CD4-positive, alpha-beta T cell (primary cell): Measurements from ENCODE around the gene PPCDC. TPM values are rescaled to one million over a fixed set of nuclear protein-coding genes. Genes with fewer than 3 reads are reported as not detected.

Source experiments
- ATAC-seq: fragments of 200-7000 bp; cut with Tn5 transposase; one replicate; pipeline ENCODE4 v1.10.0; 2022; ENCODE audit warnings: mild to moderate bottlenecking; ENCODE audit not compliant: poor library complexity
- CTCF ChIA-PET: fragments of 350-600 bp; sonication (Branson Sonifier 250); formaldehyde crosslinking; loops from one replicate; lab custom pipeline; 2021; ENCODE audit warnings: antibody characterized with exemption, inconsistent platforms; lab: Charles Lee
- POLR2A ChIA-PET: fragments of 350-600 bp; sonication (Branson Sonifier 250); formaldehyde crosslinking; loops from one replicate; lab custom pipeline; 2021; ENCODE audit warnings: antibody characterized with exemption, inconsistent platforms; lab: Charles Lee
- DNase-seq, 14 experiments: peaks; one replicate each; pipeline ENCODE4 v3.0.0-alpha.2; 2013 to 2020; ENCODE audit warnings: mixed read lengths in 2 of 14
- H3K27ac ChIP-seq, 2 donors: one replicate each; pipeline versions ENCODE4 v1.5.1 to v1.7.0; 2013; ENCODE audit warnings: low read length in 2 of 2, low read depth in 1 of 2, mild to moderate bottlenecking in 1 of 2
- H3K27me3 ChIP-seq, 2 experiments: 1 replicate in 1 of 2; 2 replicates in 1 of 2; pipeline versions ENCODE4 v1.6.1 to v1.7.0; 2013; ENCODE audit warnings: low read length in 2 of 2, control low read depth in 1 of 2, mild to moderate bottlenecking in 1 of 2, moderate library complexity in 1 of 2; ENCODE audit not compliant: insufficient read depth in 2 of 2, control insufficient read depth in 1 of 2
- H3K36me3 ChIP-seq: one replicate; pipeline ENCODE4 v1.6.1; 2013; ENCODE audit warnings: low read length, control low read depth; ENCODE audit not compliant: insufficient read depth
- H3K4me1 ChIP-seq: one replicate; pipeline ENCODE4 v1.6.1; 2013; ENCODE audit warnings: low read length, control low read depth; ENCODE audit not compliant: insufficient read depth
- H3K4me3 ChIP-seq: one replicate; pipeline ENCODE4 v1.5.1; 2013; ENCODE audit warnings: mild to moderate bottlenecking, low read length, moderate library complexity
- H3K9me3 ChIP-seq, 2 experiments: 1 replicate in 1 of 2; 2 replicates in 1 of 2; pipeline versions ENCODE4 v1.6.1 to v1.7.0; 2013; ENCODE audit warnings: low read length in 2 of 2, mild to moderate bottlenecking in 2 of 2, control low read depth in 1 of 2, moderate library complexity in 1 of 2; ENCODE audit not compliant: control insufficient read depth in 1 of 2, insufficient read depth in 1 of 2
- H3K27ac Mint-ChIP-seq: one replicate; pipeline ENCODE4 v1.8.0; 2020; ENCODE audit warnings: mixed read lengths
- H3K27me3 Mint-ChIP-seq: one replicate; pipeline ENCODE4 v1.8.0; 2021; ENCODE audit warnings: mixed read lengths
- H3K36me3 Mint-ChIP-seq: one replicate; pipeline ENCODE4 v1.8.0; 2021; ENCODE audit warnings: low read depth, mixed read lengths
- H3K4me1 Mint-ChIP-seq: one replicate; pipeline ENCODE4 v1.8.0; 2021; ENCODE audit warnings: low read depth, mixed read lengths
- H3K4me3 Mint-ChIP-seq: one replicate; pipeline ENCODE4 v1.8.0; 2020; ENCODE audit warnings: mild to moderate bottlenecking, mixed read lengths
- H3K9me3 Mint-ChIP-seq: one replicate; pipeline ENCODE4 v1.8.0; 2020; ENCODE audit warnings: mixed read lengths
- intact Hi-C, 2 experiments: fragments of 100-400 bp; cut with DNase I in 1 of 2; cut with micrococcal nuclease in 1 of 2; formaldehyde crosslinking; loops; one replicate each; pipeline versions ENCODE4 v1.15.1 to v1.9.0; 2023 to 2025; cut with DNase I, micrococcal nuclease
- total RNA-seq, 174 experiments: library from RNA in 2 of 174; stranded (reverse) in 2 of 174; gene quantifications; one replicate each; pipeline ENCODE4 v1.2.3 and lab custom pipeline; 2021 to 2026
- TF ChIP-seq, protein P1 (sequence below): fragments of 200-600 bp; IDR thresholded peaks from one replicate; pipeline ENCODE4 v1.8.0; 2022; ENCODE audit warnings: antibody characterized with exemption, mild to moderate bottlenecking

The PPCDC gene
- total RNA-seq, 2 experiments from 2014 or later, result 5.5 to 5.8 TPM

DNA sequence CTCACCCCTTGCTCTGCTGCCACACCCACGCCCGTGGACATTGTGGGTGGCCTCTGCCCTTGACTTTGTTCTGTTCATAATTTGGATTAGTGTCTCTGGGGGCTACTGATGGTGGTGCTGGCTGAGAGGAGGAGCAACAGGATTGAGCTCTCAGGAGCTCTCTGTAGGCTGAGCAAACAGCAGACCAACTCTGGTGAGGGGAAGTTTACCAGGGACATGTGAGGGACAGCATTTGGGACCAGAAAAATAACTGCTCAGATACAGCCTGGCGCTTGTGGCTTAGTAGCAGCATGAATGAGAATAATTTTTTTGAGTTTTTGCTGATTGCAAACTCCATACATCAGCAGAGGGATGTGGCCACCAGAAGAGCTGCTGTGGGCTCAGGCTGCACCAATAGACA is 14.8 kb downstream of the PPCDC start:
- TF ChIP-seq, protein P1, sequence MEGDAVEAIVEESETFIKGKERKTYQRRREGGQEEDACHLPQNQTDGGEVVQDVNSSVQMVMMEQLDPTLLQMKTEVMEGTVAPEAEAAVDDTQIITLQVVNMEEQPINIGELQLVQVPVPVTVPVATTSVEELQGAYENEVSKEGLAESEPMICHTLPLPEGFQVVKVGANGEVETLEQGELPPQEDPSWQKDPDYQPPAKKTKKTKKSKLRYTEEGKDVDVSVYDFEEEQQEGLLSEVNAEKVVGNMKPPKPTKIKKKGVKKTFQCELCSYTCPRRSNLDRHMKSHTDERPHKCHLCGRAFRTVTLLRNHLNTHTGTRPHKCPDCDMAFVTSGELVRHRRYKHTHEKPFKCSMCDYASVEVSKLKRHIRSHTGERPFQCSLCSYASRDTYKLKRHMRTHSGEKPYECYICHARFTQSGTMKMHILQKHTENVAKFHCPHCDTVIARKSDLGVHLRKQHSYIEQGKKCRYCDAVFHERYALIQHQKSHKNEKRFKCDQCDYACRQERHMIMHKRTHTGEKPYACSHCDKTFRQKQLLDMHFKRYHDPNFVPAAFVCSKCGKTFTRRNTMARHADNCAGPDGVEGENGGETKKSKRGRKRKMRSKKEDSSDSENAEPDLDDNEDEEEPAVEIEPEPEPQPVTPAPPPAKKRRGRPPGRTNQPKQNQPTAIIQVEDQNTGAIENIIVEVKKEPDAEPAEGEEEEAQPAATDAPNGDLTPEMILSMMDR, result no peak
- H3K27me3 ChIP-seq, result no peaks in the 10 kb centered on the region
- ATAC-seq, result no peak
- H3K9me3 ChIP-seq, result no peaks in the 10 kb centered on the region
- no peaks in the 10 kb centered on the region for H3K27me3 Mint-ChIP-seq
- peaks cover 26% of the 10 kb centered on the region for H3K4me1 Mint-ChIP-seq
- H3K9me3 Mint-ChIP-seq, result no peaks in the 10 kb centered on the region
- H3K27ac ChIP-seq, result no peak overlapping the region
- ChIA-PET CTCF (no interaction called here), POLR2A (no interaction called here)
- H3K4me3 ChIP-seq, result no peak overlapping the region
- peaks cover 16% of the 10 kb centered on the region for H3K4me1 ChIP-seq
- DNase-seq, result no peak
- intact Hi-C loops, result no loop called here
- H3K36me3 ChIP-seq, result peaks cover 8% of the 10 kb centered on the region
- no peak overlapping the region for H3K4me3 Mint-ChIP-seq
- peaks cover 5% of the 10 kb centered on the region for H3K36me3 Mint-ChIP-seq
- H3K27ac Mint-ChIP-seq, result no peak overlapping the region

DNA sequence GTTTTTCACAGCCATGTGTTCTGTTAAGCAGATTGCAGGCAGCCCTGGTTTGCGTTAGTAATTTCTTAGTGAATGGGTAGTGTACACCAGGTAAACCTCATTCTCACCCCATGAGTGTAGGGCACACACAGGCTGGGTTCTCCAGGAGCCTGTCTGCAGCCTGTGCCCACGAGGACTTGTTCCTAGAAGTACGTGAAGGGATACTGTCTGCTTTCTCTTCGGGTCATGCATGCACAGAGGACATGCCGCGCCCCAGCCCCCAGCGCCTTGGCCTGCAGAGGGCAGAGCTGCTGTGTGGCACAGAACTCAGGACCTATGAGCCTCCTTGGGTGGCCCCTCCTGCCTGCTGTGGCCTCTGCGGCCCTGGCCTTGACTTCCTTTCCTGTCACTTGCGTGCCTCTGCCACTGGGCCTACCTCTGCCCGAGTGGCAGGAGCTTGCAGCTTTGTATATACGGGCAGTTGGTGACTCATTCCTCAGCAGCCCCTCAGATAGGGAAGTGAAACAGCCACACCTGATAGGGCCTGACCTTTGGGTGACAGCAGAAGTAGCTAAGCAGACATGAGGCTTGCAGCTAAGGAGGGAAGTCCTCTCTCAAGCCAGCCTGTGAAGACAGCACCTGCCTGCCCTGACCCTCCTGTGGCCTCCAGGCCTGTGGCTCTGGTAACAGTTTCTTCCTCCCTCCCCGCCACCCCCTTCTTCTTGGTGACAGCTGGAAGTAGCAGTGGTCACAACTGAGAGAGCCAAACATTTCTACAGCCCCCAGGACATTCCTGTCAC is 19.5 kb downstream of the PPCDC start:
- H3K27ac ChIP-seq, result peak overlapping the region in 1 of 2 donors; percentile 54
- intact Hi-C loops, result no loop called here
- Mint-ChIP-seq H3K4me1 (peaks cover 27% of the 10 kb centered on the region), H3K36me3 (peaks cover 18% of the 10 kb centered on the region), H3K27ac (peak overlapping the region; percentile 39), H3K27me3 (no peaks in the 10 kb centered on the region), H3K4me3 (no peak overlapping the region), H3K9me3 (no peaks in the 10 kb centered on the region)
- H3K4me3 ChIP-seq, result no peak overlapping the region
- ATAC-seq (peak; percentile 60), DNase-seq (peak in 13 of 14 experiments; percentile 9 to 84 (median 37))
- H3K36me3 ChIP-seq, result peaks cover 19% of the 10 kb centered on the region
- H3K4me1 ChIP-seq, result peaks cover 50% of the 10 kb centered on the region
- TF ChIP-seq, protein P1, result no peak
- no peaks in the 10 kb centered on the region for H3K9me3 ChIP-seq
- ChIA-PET POLR2A (interaction anchor here (1.3 kb wide), 1 partner anchor 161 kb away, joined by 4 read pairs; no protein-coding TSS in a partner anchor), CTCF (interaction anchor here (0.9 to 1.1 kb wide), 2 partner anchors 14 to 158 kb away, joined by 4 to 7 read pairs; partner anchors contain the start of gene C15orf39)
- H3K27me3 ChIP-seq, result no peaks in the 10 kb centered on the region

DNA sequence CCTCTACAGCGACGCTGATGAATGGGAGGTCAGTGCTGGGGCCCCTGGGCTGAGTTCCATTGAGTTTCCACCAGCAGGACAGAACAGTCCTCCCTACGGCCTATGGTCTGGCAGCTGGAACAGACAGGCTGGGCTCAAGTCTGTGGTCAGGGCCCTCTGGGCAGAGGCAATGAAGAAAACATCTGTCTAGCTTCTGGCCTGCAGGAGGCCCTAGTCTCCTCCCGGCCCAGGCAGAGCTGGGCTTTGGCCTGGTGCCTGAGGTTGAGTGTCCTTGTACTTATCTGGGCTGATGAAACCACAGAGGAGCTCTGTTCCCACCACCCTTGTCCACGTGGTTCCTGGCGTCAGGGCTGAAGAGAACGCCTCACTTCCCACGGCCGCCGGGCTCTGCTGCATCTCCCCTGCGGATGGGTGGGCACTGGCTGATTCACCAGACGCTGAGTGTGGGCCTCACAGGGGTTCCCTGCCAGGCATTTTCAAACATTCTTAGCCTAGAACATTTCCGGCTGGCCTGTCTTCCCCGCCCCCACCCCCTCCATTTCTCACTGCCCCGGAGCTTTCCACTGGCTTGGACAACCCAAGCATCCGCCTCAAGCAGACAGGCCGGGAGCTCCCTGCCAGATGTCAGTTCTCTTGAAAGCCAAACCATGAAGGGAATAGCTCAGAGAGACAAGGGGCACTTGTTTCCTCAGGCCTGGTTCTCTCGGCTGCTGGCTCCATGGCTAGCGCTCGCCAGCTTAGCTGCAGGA is 20.3 kb downstream of the PPCDC start:
- Mint-ChIP-seq H3K27ac (peak overlapping the region; percentile 39), H3K36me3 (peaks cover 18% of the 10 kb centered on the region), H3K4me3 (no peak overlapping the region), H3K27me3 (no peaks in the 10 kb centered on the region), H3K9me3 (no peaks in the 10 kb centered on the region), H3K4me1 (peaks cover 20% of the 10 kb centered on the region)
- POLR2A ChIA-PET, result interaction anchor here (1.3 kb wide), 1 partner anchor 160 kb away, joined by 4 read pairs; no protein-coding TSS in a partner anchor
- no peaks in the 10 kb centered on the region for H3K27me3 ChIP-seq
- DNase-seq, result peak in 3 of 14 experiments; percentile 26 to 78 (median 67)
- H3K9me3 ChIP-seq, result no peaks in the 10 kb centered on the region
- TF ChIP-seq, protein P1, result no peak
- peaks cover 50% of the 10 kb centered on the region for H3K4me1 ChIP-seq
- ATAC-seq, result no peak
- intact Hi-C loops, result no loop called here
- H3K4me3 ChIP-seq, result no peak overlapping the region
- peak overlapping the region in 1 of 2 donors; percentile 54 for H3K27ac ChIP-seq
- peaks cover 25% of the 10 kb centered on the region for H3K36me3 ChIP-seq
- CTCF ChIA-PET, result interaction anchor here (0.9 to 1.1 kb wide), 2 partner anchors 14 to 158 kb away, joined by 4 to 7 read pairs; partner anchors contain the start of gene C15orf39
